ENCODE data around the gene RMI2.

Gene RMI2

GRCh38 chr16:11306997-11307638, 38.1 kb upstream of the RMI2 start:
- H3K9me3 Mint-ChIP-seq: no peaks in the 10 kb centered on the region
- peaks cover 26% of the 10 kb centered on the region for H3K4me1 Mint-ChIP-seq
- ATAC-seq: no peak
- no peak overlapping the region for H3K4me3 Mint-ChIP-seq
- H3K27ac Mint-ChIP-seq: no peak overlapping the region
- peaks cover 10% of the 10 kb centered on the region for H3K36me3 Mint-ChIP-seq
- DNase-seq (ENCODE audit: low spot score in 2 of 2): no peak

- H3K9me3 Mint-ChIP-seq: no peaks in the 10 kb centered on the region
- DNase-seq (ENCODE audit: low spot score in 2 of 2) (no peak), ATAC-seq (no peak)
- H3K4me1 Mint-ChIP-seq: peaks cover 30% of the 10 kb centered on the region
- H3K36me3 Mint-ChIP-seq: peaks cover 10% of the 10 kb centered on the region
- H3K27ac Mint-ChIP-seq: no peak overlapping the region
- no peak overlapping the region for H3K4me3 Mint-ChIP-seq
Observed at GRCh38 chr16:11307639-11308492, 37.4 kb upstream of the RMI2 start.

- no peak for DNase-seq (ENCODE audit: low spot score in 2 of 2)
- Mint-ChIP-seq H3K9me3 (no peaks in the 10 kb centered on the region), H3K27ac (no peak overlapping the region), H3K36me3 (peaks cover 10% of the 10 kb centered on the region), H3K4me3 (no peak overlapping the region), H3K4me1 (peaks cover 34% of the 10 kb centered on the region)
- ATAC-seq: no peak
Observed at GRCh38 chr16:11308493-11309283, 36.6 kb upstream of the RMI2 start.

- Mint-ChIP-seq H3K27ac (no peak overlapping the region), H3K4me3 (no peak overlapping the region), H3K4me1 (peaks cover 34% of the 10 kb centered on the region), H3K36me3 (peaks cover 10% of the 10 kb centered on the region), H3K9me3 (no peaks in the 10 kb centered on the region)
- ATAC-seq (no peak), DNase-seq (ENCODE audit: low spot score in 2 of 2) (no peak)
Observed at GRCh38 chr16:11309895-11310633, 35.2 kb upstream of the RMI2 start.

- H3K36me3 Mint-ChIP-seq: peaks cover 10% of the 10 kb centered on the region
- H3K27ac Mint-ChIP-seq: no peak overlapping the region
- ATAC-seq: no peak
- no peak overlapping the region for H3K4me3 Mint-ChIP-seq
- H3K4me1 Mint-ChIP-seq: peaks cover 34% of the 10 kb centered on the region
- no peaks in the 10 kb centered on the region for H3K9me3 Mint-ChIP-seq
- DNase-seq (ENCODE audit: low spot score in 2 of 2): no peak
Observed at GRCh38 chr16:11310634-11310977, 34.7 kb upstream of the RMI2 start.

- Mint-ChIP-seq H3K4me3 (peak overlapping the region; percentile 8), H3K27ac (peak overlapping the region; percentile 52), H3K9me3 (no peaks in the 10 kb centered on the region), H3K4me1 (peaks cover 34% of the 10 kb centered on the region), H3K36me3 (peaks cover 10% of the 10 kb centered on the region)
- DNase-seq (ENCODE audit: low spot score in 2 of 2) (peak in 1 of 2 donors; percentile 80), ATAC-seq (peak; percentile 35)
Observed at GRCh38 chr16:11310997-11311561, 34.2 kb upstream of the RMI2 start.

GRCh38 chr16:11312718-11313492, 32.4 kb upstream of the RMI2 start:
- ATAC-seq: no peak
- Mint-ChIP-seq H3K9me3 (no peaks in the 10 kb centered on the region), H3K27ac (no peak overlapping the region), H3K4me1 (peaks cover 27% of the 10 kb centered on the region), H3K4me3 (no peak overlapping the region), H3K36me3 (peaks cover 10% of the 10 kb centered on the region)
- DNase-seq (ENCODE audit: low spot score in 2 of 2): no peak

GRCh38 chr16:11313493-11314308, 31.6 kb upstream of the RMI2 start:
- no peaks in the 10 kb centered on the region for H3K9me3 Mint-ChIP-seq
- H3K27ac Mint-ChIP-seq: no peak overlapping the region
- H3K36me3 Mint-ChIP-seq: peaks cover 10% of the 10 kb centered on the region
- ATAC-seq (no peak), DNase-seq (ENCODE audit: low spot score in 2 of 2) (no peak)
- peaks cover 30% of the 10 kb centered on the region for H3K4me1 Mint-ChIP-seq
- H3K4me3 Mint-ChIP-seq: no peak overlapping the region

- Mint-ChIP-seq H3K27ac (no peak overlapping the region), H3K4me3 (no peak overlapping the region), H3K9me3 (no peaks in the 10 kb centered on the region), H3K36me3 (peaks cover 10% of the 10 kb centered on the region), H3K4me1 (peaks cover 34% of the 10 kb centered on the region)
- DNase-seq (ENCODE audit: low spot score in 2 of 2): no peak
- no peak for ATAC-seq
Observed at GRCh38 chr16:11314309-11314894, 30.9 kb upstream of the RMI2 start.

- ATAC-seq (no peak), DNase-seq (ENCODE audit: low spot score in 2 of 2) (no peak)
- peaks cover 31% of the 10 kb centered on the region for H3K4me1 Mint-ChIP-seq
- no peak overlapping the region for H3K4me3 Mint-ChIP-seq
- peaks cover 10% of the 10 kb centered on the region for H3K36me3 Mint-ChIP-seq
- no peak overlapping the region for H3K27ac Mint-ChIP-seq
- no peaks in the 10 kb centered on the region for H3K9me3 Mint-ChIP-seq
Observed at GRCh38 chr16:11315510-11315909, 29.7 kb upstream of the RMI2 start.

- no peak for DNase-seq (ENCODE audit: low spot score in 2 of 2)
- no peaks in the 10 kb centered on the region for H3K9me3 Mint-ChIP-seq
- peaks cover 21% of the 10 kb centered on the region for H3K4me1 Mint-ChIP-seq
- no peak overlapping the region for H3K27ac Mint-ChIP-seq
- H3K4me3 Mint-ChIP-seq: no peak overlapping the region
- ATAC-seq: no peak
- H3K36me3 Mint-ChIP-seq: peaks cover 4% of the 10 kb centered on the region
Observed at GRCh38 chr16:11316331-11317015, 28.8 kb upstream of the RMI2 start.

- Mint-ChIP-seq H3K4me3 (no peak overlapping the region), H3K36me3 (no peaks in the 10 kb centered on the region), H3K27ac (peak overlapping the region; percentile 6), H3K4me1 (peaks cover 7% of the 10 kb centered on the region), H3K9me3 (no peaks in the 10 kb centered on the region)
- ATAC-seq (no peak), DNase-seq (ENCODE audit: low spot score in 2 of 2) (no peak)
Observed at GRCh38 chr16:11318817-11319216, 26.4 kb upstream of the RMI2 start.

Measured in stimulated activated effector memory CD8-positive, alpha-beta T cell treated with anti-CD3 and anti-CD28 coated beads, Interleukin-12 subunit alpha, Interleukin-12 subunit beta, amount 100 ng/mL, for 72 hours (primary cell).